Panc1 (cell line): Measurements from ENCODE around the gene AUH. TPM values are rescaled to one million over a fixed set of nuclear protein-coding genes. Genes with fewer than 3 reads are reported as not detected.

Source experiments
- ATAC-seq: fragments of 200-7000 bp; cut with Tn5 transposase; 2 replicates; pipeline ENCODE4 v1.9.1; 2020; ENCODE audit warnings: mild to moderate bottlenecking, moderate library complexity
- BruUV-seq: library from RNA; stranded (reverse); fragments of 400-500 nt; replicated peaks from 2 replicates; lab custom pipeline; 2021; lab: Mats Ljungman, UMichigan
- CTCF ChIA-PET: fragments of 300-600 bp; sonication (Branson Sonifier 250); formaldehyde crosslinking; loops from one replicate; lab custom pipeline; 2022; ENCODE audit warnings: antibody characterized with exemption; lab: Charles Lee
- POLR2A ChIA-PET: fragments of 300-600 bp; sonication (Branson Sonifier 250); formaldehyde crosslinking; loops from one replicate; lab custom pipeline; 2022; ENCODE audit warnings: antibody characterized with exemption; lab: Charles Lee
- DNase-seq: peaks from one replicate; pipeline ENCODE4 v3.0.0-alpha.2; 2010; ENCODE audit warnings: low read depth, low spot score
- H3K27ac ChIP-seq: 2 replicates; pipeline ENCODE4 v1.5.1; 2011; ENCODE audit warnings: mild to moderate bottlenecking, low read length, inconsistent platforms
- H3K27me3 ChIP-seq: fragments of 200-500 bp; sonication (Bioruptor generic); 2 replicates; pipeline ENCODE4 v1.6.0; 2014; ENCODE audit warnings: low read length, inconsistent platforms; ENCODE audit not compliant: control insufficient read depth, insufficient read depth
- H3K36me3 ChIP-seq: fragments of 200-500 bp; sonication (Bioruptor generic); 2 replicates; pipeline ENCODE4 v1.5.1; 2014; ENCODE audit warnings: inconsistent platforms, mild to moderate bottlenecking, low read length, moderate library complexity; ENCODE audit not compliant: control insufficient read depth, insufficient read depth
- H3K4me1 ChIP-seq: 2 replicates; pipeline ENCODE4 v1.5.1; 2011; ENCODE audit warnings: inconsistent platforms, mild to moderate bottlenecking, low read length, moderate library complexity; ENCODE audit not compliant: control insufficient read depth, insufficient read depth
- H3K4me3 ChIP-seq, 2 experiments: 2 replicates each; pipeline ENCODE4 v1.5.1; 2011 to 2012; ENCODE audit warnings: low read depth in 2 of 2, low read length in 2 of 2, mild to moderate bottlenecking in 2 of 2, inconsistent platforms in 1 of 2, moderate library complexity in 1 of 2
- H3K9me3 ChIP-seq: fragments of 200-500 bp; sonication (Bioruptor generic); 2 replicates; pipeline ENCODE4 v1.5.1; 2014; ENCODE audit warnings: low read depth, mild to moderate bottlenecking, inconsistent platforms, low read length, moderate library complexity; ENCODE audit not compliant: control insufficient read depth, insufficient read depth
- CTCF ChIP-seq: fragments of 450-650 bp; IDR thresholded peaks from 2 replicates; pipeline ENCODE4 v1.5.1; 2017; ENCODE audit warnings: mild to moderate bottlenecking
- POLR2AphosphoS5 ChIP-seq: IDR thresholded peaks from 2 replicates; pipeline ENCODE4 v1.6.1; 2012; ENCODE audit warnings: mild to moderate bottlenecking, low read depth, low read length, moderate library complexity
- REST ChIP-seq, 2 experiments: IDR thresholded peaks; 2 replicates each; pipeline ENCODE4 v1.6.1; 2011 to 2012; ENCODE audit warnings: low read depth in 2 of 2, control low read depth in 1 of 2, low read length in 1 of 2, mild to moderate bottlenecking in 1 of 2, moderate library complexity in 1 of 2; ENCODE audit not compliant: insufficient read depth in 1 of 2
- SIN3A ChIP-seq: IDR thresholded peaks from 2 replicates; pipeline ENCODE4 v1.6.1; 2012; ENCODE audit warnings: low read depth, mild to moderate bottlenecking, low read length, moderate library complexity, borderline replicate concordance; ENCODE audit not compliant: insufficient read depth
- TCF7L2 ChIP-seq: IDR thresholded peaks from 2 replicates; pipeline ENCODE4 v1.6.1; 2011; ENCODE audit warnings: mild to moderate bottlenecking, low read depth, low read length, inconsistent platforms
- in situ Hi-C: cut with HindIII; loops from 2 replicates; pipeline ENCODE4 v1.10.0; 2016; ENCODE audit warnings: low sequenced_read_pairs, low pct_unique_long_range_greater_than_20kb
- intact Hi-C: fragments of 100-400 bp; cut with micrococcal nuclease; formaldehyde crosslinking; loops from one replicate; pipeline ENCODE4 v1.10.0; 2022; ENCODE audit not compliant: unreplicated experiment
- total RNA-seq: library from RNA; stranded (reverse); gene quantifications from one replicate; pipeline ENCODE4 v1.2.1, GENCODE V29; 2021; ENCODE audit not compliant: unreplicated experiment

The AUH gene
- total RNA-seq, 1 experiment from 2014 or later, result 7.7 TPM

GRCh38 chr9:91177081-91177480 lies 184.6 kb downstream of the AUH start:
- in situ Hi-C loops, result no loop called here
- ChIA-PET CTCF (no interaction called here), POLR2A (no interaction called here)
- H3K4me1 ChIP-seq, result no peaks in the 10 kb centered on the region
- H3K27ac ChIP-seq, result no peak overlapping the region
- TF ChIP-seq CTCF (no peak), TCF7L2 (no peak), SIN3A (no peak), REST (IDR thresholded peaks at IDR 0.05; ENCODE audit: insufficient read depth in 1 of 2, low read depth in 2 of 2, low read length in 1 of 2) (no peak), POLR2AphosphoS5 (no peak)
- H3K4me3 ChIP-seq, result no peak overlapping the region
- no peaks in the 10 kb centered on the region for H3K9me3 ChIP-seq
- intact Hi-C loops, result no loop called here
- ATAC-seq (no peak), DNase-seq (no peak)
- H3K36me3 ChIP-seq, result no peaks in the 10 kb centered on the region
- no TSS peak for BruUV-seq
- no peaks in the 10 kb centered on the region for H3K27me3 ChIP-seq

GRCh38 chr9:91176426-91176825 lies 185.3 kb downstream of the AUH start:
- ATAC-seq (no peak), DNase-seq (no peak)
- H3K27me3 ChIP-seq, result no peaks in the 10 kb centered on the region
- H3K4me1 ChIP-seq, result no peaks in the 10 kb centered on the region
- BruUV-seq, result no TSS peak
- TF ChIP-seq CTCF (no peak), REST (IDR thresholded peaks at IDR 0.05; ENCODE audit: insufficient read depth in 1 of 2, low read depth in 2 of 2, low read length in 1 of 2) (no peak), TCF7L2 (no peak), POLR2AphosphoS5 (no peak), SIN3A (no peak)
- no peaks in the 10 kb centered on the region for H3K36me3 ChIP-seq
- H3K4me3 ChIP-seq, result no peak overlapping the region
- no peak overlapping the region for H3K27ac ChIP-seq
- no peaks in the 10 kb centered on the region for H3K9me3 ChIP-seq
- POLR2A ChIA-PET, result no interaction called here
- CTCF ChIA-PET, result no interaction called here
- in situ Hi-C loops (no loop called here), intact Hi-C loops (no loop called here)
